NCI-H2227 (cell line): ENCODE data around the gene SPTB.

Experiments
- DNase-seq: peaks from one replicate; lab custom pipeline; 2025; ENCODE audit not compliant: unreplicated experiment; lab: John Stamatoyannopoulos, UW

SPTB gene

GRCh38 chr14:64792871-64793560 is 86.7 kb downstream of the SPTB start:
- DNase-seq, result no peak

DNA sequence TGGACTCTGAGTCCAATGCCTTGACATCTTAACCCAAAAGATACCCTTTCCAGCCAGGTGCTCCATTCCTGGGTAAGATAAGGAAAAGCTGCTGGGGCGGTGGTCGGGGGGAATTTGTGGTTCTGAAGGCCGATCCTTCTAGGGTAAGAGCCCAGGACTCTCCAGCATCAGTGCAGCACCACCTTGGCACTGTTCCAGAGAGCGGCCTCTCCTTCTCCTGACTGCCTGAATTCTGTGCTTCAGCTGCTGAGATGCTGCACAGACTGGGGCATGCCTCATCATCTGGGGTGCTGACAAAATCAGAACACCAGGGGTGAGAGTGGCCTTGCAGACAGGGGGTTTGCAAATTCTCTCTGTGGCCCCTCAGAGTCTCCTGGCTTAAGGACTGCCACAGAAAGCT is 87.5 kb downstream of the SPTB start:
- no peak for DNase-seq

DNA sequence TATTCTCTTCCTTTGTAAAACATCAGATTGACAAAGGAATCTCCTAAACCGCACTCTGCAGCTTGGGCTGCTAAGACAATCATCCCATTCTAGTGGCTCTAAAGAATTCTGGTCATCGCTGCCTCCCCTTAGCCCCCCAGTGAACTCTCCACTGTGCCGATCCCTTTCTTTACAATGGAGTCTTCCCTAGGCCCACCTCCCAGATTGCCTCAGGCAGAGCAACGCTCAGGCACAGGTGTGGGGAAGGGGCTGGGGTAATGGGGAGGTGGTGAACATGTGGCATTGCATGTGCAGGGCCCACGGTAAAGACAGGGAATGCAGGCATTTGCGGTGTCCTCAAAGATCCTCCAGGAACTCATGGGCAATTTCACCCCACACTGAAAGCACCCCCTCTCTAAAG is 89.2 kb downstream of the SPTB start:
- DNase-seq, result no peak

DNA sequence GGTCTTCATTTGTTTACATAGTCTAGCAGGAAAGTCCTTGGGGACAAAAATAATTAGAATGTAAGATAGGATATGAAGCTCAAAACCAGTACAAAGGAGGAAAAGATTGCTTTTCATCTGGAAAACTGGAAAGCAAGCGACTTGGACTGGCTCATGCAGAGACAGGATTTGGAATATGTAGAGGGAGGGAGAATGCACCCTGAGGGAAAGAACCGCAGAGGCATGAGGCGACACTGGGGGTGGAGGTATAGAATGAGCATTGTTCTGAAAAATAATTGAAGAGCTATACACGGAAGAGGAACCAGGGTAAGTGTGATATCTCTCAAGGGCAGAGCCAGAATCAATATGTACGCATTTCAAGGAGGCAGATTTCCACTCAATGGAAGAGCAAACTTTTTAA is 90.0 kb downstream of the SPTB start:
- no peak for DNase-seq

GRCh38 chr14:64788706-64789105 is 91.0 kb downstream of the SPTB start:
- no peak for DNase-seq

DNA sequence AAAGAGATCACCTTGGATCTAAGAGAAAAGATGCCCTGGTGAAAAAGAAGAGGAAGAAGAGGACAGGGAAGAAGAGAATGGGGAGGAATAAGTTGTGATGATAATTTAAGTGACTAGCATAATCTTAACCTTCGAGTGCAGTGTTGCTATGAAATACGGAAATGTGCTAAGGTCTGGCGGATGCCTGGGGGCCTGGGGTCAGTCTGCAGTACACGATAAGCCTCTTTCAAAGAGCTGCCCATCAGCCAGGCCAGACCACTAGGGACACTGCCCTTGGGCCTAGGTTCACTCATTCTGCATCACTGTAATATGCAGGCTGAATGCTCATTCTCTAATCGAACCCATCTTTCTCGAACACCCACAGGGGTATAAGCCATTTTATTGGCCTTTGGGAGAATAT is 92.1 kb downstream of the SPTB start:
- DNase-seq, result no peak

- DNase-seq, result no peak
Measured at GRCh38 chr14:64786296-64787149, 93.2 kb downstream of the SPTB start.

GRCh38 chr14:64784006-64784405 is 95.7 kb downstream of the SPTB start:
- no peak for DNase-seq

DNA sequence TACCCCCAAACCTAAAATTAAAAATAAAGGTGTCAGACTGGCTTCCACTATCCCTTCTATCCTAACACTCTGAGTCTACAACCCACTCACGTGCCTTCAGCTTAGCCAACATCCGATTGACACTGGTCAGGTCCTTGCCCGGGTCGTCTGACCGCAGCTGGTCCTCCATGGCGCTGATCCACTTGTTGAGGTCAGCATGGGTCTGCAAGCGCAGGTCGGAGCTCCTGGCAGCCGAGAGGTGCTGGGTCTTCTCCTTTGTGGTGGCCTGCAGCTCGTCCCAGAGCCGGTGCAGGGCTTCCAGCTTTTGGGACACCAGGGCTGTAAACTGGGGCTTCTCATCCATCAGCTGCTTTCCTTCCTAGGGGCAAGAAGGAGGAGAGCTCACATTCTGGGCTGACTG is 97.5 kb downstream of the SPTB start:
- DNase-seq, result no peak

DNA sequence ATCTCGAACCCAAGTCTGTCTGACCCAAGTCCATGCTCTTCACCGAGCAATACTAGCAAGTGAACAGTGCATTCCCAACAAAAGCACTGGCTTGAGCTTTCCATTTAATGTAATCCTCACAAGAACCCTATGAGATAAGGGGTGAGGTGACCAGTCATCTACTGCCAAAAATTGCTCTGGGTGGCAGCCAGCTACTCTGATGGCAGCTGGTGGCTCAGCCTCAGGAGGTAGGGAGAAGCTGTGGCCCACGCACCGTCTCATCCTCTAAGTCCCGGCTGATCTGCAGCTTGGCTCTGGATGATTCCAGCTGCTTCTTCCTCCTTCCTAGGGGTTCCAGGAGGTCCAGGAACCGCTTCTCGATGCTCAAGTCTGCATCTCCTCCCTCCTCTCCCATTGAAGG is 100.2 kb downstream of the SPTB start:
- DNase-seq, result no peak

DNA sequence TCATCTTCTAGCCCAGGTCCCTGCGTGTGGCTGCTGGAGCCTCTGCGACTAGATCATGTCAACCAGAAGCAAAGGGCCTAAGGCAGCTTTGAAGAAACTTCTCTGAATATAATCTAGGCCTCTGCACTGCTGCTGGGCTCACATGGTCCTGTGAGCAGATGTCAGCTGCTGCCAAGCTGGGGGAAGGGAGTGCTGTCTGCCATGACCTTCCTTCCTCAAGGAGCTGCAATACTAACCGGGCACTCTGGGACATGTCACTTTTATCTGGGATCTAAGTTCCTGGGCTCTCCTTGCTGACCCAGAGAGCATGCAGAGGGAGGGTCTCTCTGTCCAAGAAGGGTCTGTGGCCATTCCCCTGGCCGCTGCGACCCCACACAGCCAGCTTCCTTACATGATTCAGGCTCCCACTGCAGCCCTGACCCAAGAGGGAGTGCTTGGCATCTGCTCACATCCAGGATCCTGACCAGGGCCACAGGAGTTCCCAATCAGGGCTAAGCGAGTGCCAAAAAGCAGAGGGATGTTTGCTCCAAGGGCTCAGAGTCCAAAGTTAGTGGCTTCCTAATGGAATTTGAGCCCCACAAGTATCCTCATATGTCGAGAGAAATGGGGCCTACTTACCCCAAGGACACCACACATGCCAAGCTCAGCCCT is 101.5 kb downstream of the SPTB start:
- no peak for DNase-seq

GRCh38 chr14:64777461-64777860 is 102.2 kb downstream of the SPTB start:
- no peak for DNase-seq

DNA sequence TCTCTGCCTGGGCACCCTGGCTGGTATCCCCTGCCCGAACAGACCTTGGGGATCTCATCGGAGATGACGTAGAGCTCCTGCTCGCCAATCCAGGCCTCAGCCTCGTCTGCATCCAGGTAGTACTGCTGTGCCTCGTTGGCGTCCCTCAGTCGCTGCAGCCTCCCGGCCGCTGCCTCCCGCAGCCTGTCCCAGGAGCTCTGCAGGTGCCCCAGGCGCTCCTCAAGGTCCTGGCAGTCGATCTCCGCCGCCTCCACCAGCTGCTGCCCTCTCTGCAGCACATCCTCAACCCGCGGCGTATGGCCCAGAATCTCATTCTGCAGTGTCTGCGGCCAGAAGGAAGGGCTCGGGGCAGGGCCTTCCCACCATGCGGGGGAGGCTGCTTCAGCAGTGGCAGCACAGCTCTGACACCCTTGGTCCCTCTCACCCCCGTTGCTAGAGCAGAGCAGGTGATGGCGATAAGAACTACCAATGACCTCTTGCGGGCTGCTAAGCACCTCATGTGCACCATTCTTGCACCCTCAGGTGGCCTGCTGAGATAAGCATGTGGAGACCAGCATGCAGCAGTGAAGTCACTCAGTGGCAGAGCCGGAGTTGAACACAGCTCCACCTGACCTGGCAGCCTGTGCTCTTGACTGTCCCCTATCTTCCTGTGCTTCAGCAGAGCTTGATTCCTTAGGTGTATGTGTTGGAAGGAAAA is 104.5 kb downstream of the SPTB start:
- DNase-seq, result no peak

- no peak for DNase-seq
Measured at GRCh38 chr14:64774272-64774671, 105.4 kb downstream of the SPTB start.

DNA sequence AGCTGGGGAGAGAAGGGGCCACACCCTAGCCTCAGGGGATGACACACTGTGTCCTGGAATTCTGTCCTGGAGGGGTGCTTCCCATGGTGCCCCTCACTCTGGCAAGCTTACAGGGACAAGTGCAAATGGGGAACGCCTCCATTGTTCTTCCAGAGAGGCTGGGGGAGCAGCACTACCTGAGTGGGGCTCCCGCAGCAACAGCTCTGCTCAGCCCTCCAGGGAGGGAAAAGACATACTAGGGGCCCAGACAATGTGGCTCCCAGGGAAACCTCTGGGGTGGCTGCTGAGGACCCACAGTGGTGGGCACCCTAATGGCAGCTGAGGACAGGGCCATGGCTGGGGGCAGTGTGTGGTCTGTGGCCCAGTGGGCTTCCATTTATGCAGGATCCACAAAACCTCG is 106.1 kb downstream of the SPTB start:
- no peak for DNase-seq

- DNase-seq, result no peak
Measured at GRCh38 chr14:64773046-64773445, 106.7 kb downstream of the SPTB start.

DNA sequence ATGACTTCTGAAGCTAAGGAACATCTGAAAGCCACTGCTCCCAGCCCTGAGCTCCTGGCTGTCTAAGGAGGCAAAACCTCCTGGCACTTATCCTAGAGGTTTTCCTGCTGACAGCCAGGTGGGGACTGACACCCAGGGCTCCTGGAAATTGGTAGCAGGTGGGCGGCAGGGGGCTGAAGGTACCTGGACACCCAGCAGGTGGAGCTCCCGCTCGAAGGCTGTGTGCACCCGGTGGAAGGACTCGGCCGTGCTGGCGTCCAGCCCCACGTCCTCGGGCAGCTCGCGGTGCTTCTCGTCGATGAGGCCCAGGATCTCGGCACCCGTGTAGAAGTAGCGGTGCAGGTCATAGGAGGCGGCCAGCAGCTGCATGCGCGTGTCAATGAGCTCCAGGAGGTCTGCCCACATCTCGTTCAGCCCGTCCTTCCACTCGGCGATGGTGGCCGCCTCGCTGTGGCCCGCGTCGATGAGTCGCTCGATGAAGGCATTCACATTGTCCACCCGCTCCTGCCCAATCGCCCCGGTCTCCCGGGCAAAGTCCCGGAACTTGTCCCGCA is 107.2 kb downstream of the SPTB start:
- no peak for DNase-seq

GRCh38 chr14:64771161-64771560 is 108.5 kb downstream of the SPTB start:
- no peak for DNase-seq

DNA sequence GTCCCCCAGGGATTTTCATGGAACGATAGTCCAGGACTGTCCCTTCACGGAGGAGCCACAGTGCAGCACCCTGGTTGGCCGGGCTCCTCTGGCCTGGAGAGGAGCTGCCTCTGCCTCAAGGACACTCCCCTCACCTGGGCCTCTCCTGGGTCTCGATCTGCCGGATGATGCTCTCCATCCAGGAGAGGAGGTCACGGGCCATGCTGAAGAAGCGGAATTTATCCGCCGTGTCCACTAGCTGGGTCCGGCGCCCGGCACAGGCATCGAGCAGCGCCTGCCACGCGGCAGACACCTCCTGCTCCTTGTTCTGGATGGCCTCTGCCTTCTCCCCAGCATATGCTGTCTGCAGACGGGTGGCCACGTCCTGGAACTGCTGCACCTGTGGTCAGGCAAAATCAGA is 109.0 kb downstream of the SPTB start:
- no peak for DNase-seq

DNA sequence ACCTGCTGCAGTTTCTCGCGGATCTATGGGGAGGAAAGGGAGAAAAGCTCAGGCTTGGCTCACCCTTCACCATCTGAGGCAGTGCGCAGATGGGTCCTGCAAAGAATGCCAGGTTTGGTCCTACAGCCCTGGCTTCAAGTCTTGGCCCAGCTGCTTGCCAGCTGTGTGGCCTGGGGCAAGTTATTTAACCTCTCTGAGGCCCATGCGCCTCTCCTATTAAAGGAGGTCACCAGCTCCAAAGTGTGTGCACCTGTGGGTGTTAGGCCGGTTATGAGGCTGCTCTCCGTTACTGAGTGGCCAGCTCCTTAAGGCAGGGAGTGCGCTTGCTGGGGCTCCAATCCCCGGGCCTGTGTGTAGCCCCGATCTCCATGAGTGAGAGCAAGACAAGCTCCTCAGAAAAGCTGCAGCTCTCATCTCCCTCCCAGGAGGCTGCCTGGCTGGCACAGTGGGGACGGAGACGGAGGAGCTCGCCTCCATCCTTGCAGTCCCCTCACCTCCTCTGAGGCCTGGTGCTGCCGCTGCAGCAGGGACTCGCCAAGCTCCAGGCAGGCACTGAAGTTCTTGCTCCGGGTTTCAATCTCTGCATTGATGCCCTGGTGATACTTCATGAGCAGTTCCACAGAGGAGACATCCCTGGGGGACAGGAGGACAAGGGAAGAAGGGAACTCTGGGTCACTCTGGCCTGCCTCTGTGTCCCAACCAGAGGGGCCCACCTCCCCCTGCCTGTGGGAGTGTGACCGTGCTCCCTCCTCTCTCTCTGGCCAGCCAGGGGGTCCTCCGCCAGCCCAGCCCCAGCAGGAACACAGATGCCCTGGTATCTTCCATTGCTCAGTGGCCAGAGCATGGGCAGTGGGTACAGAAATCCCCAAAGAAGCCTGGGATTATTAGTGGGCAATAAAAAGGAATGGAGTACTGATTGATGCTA is 110.3 kb downstream of the SPTB start:
- DNase-seq, result no peak
